Ishikawa (cell line): ENCODE measurements around the gene VAMP4.

Experiments
- CEBPB ChIP-seq: IDR thresholded peaks from 2 replicates; pipeline ENCODE4 v1.6.1; 2012
- TCF12 ChIP-seq: IDR thresholded peaks from 2 replicates; pipeline ENCODE4 v1.6.1; 2012; ENCODE audit warnings: low read depth

- no peak for TF ChIP-seq CEBPB
- TF ChIP-seq TCF12 = no peak
These were observed 43.9 kb upstream of the VAMP4 start for GRCh38 chr1:171785766-171786165.
